ENCODE measurements around the gene RBM20. TPM values are rescaled to one million over a fixed set of nuclear protein-coding genes. Genes with fewer than 3 reads are reported as not detected.

The RBM20 gene
- total and polyA plus RNA-seq, 10 of the 15 experiments (the other 5 are each of a cell fraction or from before 2014, with no cell fraction given), result 0.04 to 0.26 (median 0.15) TPM

GRCh38 chr10:110794808-110795207, 150.7 kb downstream of the RBM20 start (continued):
- TF ChIP-seq SUPT20H (IDR thresholded peaks at IDR 0.05; ENCODE audit: borderline replicate concordance, control insufficient read depth, low read depth, low read length), result no peak
- TF ChIP-seq NR2F1 (conservative IDR thresholded peaks at IDR 0.05), result no peak
- TF ChIP-seq SMC3 (IDR thresholded peaks at IDR 0.05; ENCODE audit: borderline replicate concordance, low read length), result no peak
- TF ChIP-seq MEF2B (IDR thresholded peaks at IDR 0.05; ENCODE audit: partially characterized antibody, poor library complexity, severe bottlenecking), result no peak

GRCh38 chr10:110797416-110797815, 153.3 kb downstream of the RBM20 start:
- Histone ChIP-seq H3K9me3 (replicated peaks; ENCODE audit: control insufficient read depth, insufficient read depth, low read length) (no peaks in the 10 kb centered on the region), H3K4me2 (ENCODE audit: control insufficient read depth, insufficient read depth) (no peak overlapping the region), H3K79me2 (ENCODE audit: control insufficient read depth, insufficient read depth, low read length) (no peaks in the 10 kb centered on the region), H3K9ac (ENCODE audit: control insufficient read depth, insufficient read depth, low read length) (no peak overlapping the region), H3K36me3 (ENCODE audit: control insufficient read depth in 2 of 2, insufficient read depth in 2 of 2, low read length in 1 of 2) (no peaks in the 10 kb centered on the region), H3K27ac (ENCODE audit: control insufficient read depth, insufficient read depth) (no peak overlapping the region), H3K4me3 (no peak overlapping the region), H4K20me1 (ENCODE audit: control insufficient read depth, insufficient read depth) (no peaks in the 10 kb centered on the region), H2AFZ (ENCODE audit: control insufficient read depth, low read depth, low read length) (no peak overlapping the region), H3K4me1 (ENCODE audit: control insufficient read depth, insufficient read depth, low read length) (peaks cover 5% of the 10 kb centered on the region), H3K27me3 (replicated peaks in 1 of 2; ENCODE audit: control insufficient read depth in 2 of 2, insufficient read depth in 2 of 2, low read length in 1 of 2) (no peaks in the 10 kb centered on the region)
- TF ChIP-seq NR2F1 (conservative IDR thresholded peaks at IDR 0.05) (0 out of 2 replicates have a peak, but pooled peaks have one; percentile 18), MEF2A (IDR thresholded peaks at IDR 0.05; ENCODE audit: insufficient read depth, low read depth, low read length) (no peak), BHLHE40 (IDR thresholded peaks at IDR 0.05; ENCODE audit: borderline replicate concordance in 1 of 2, low read depth in 2 of 2, low read length in 1 of 2) (no peak), BRCA1 (IDR thresholded peaks at IDR 0.05; ENCODE audit: low read depth, low read length) (no peak), ATF7 (IDR thresholded peaks at IDR 0.05; ENCODE audit: low read depth) (peak; percentile 47; the same call in 1 of the 2 replicates), SREBF1 (IDR thresholded peaks at IDR 0.05; ENCODE audit: low read length) (no peak)
- in situ Hi-C loops (cut with MboI), result no loop called here
- ChIA-PET POLR2A (no interaction called here), RAD21 (ENCODE audit: unreplicated experiment) (interaction anchor here (2.5 kb wide), 1 partner anchor 24 kb away, joined by 14 read pairs; no protein-coding TSS in a partner anchor), CTCF (interaction anchor here (1.1 to 1.4 kb wide), 2 partner anchors 12 to 28 kb away, joined by 3 to 4 read pairs; no protein-coding TSS in a partner anchor), SMC1A (ENCODE audit: uncharacterized antibody, unreplicated experiment) (interaction anchor here (1.1 to 20.6 kb wide), 6 partner anchors 9 to 99 kb away, joined by 3 to 327 read pairs (median 14); no protein-coding TSS in a partner anchor)
- no peak for DNase-seq (ENCODE audit: low read depth, low spot score)
- WGBS (ENCODE audit: insufficient coverage, insufficient replicate concordance, low lambda C conversion rate, missing lambda C conversion rate), result 70% methylated on average over 10 of the region's 10 CpGs
- no peak for FAIRE-seq
- no peak for ATAC-seq
- BruUV-seq (replicated peaks), result no TSS peak
- intact Hi-C loops (cut with micrococcal nuclease; ENCODE audit: unreplicated experiment), result no loop called here

Measured in GM12878 (cell line).